ENCODE measurements around the gene FGF14.
"Not testable (repeated sequence)": the region's sequence is repeated elsewhere in the genome, so short reads cannot be mapped to it uniquely, and the experiment has no call there.

The FGF14 gene

DNA sequence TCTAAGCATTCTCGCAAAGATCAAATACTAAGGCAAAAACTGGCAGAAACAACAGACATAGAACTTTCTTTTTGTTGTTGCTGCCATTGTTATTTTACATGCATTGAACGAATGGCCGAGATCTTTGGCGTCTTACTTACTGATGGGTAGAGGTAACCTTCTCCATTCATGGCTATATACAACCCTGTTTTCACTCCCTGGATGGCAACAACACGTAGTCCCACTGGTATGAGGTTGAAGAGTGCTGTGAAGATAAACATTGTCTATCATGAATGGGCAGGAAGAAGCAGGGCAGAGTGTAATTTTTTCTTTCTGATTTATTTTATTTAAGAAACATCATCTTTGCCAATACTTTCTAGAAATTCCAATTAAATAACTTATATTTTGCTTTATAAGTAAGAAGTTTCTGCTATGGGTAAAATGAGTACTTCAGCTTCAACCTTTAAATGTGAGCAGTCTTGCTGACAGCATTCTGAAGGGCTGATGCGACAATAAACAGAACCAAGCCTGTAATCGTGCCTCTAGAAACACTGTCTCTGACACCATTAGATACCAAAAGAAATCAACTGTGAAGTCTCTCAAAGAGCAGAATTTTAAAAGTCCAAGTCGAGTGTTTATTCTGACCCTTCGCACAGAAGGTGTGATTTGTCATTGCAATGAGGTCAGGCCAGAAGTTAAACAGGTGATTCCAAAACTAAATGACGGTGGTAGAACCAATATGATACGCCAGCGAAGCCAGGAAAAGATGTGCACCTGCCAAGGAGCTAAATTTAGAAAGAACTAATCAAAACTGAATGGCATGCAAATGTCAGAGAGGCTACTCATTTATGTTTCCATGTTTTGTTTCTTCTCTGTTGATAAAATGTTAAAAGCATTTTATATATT lies 533.0 kb downstream of the FGF14 start:
- DNase-seq (ENCODE audit: low read depth in 2 of 2) = no peak

DNA sequence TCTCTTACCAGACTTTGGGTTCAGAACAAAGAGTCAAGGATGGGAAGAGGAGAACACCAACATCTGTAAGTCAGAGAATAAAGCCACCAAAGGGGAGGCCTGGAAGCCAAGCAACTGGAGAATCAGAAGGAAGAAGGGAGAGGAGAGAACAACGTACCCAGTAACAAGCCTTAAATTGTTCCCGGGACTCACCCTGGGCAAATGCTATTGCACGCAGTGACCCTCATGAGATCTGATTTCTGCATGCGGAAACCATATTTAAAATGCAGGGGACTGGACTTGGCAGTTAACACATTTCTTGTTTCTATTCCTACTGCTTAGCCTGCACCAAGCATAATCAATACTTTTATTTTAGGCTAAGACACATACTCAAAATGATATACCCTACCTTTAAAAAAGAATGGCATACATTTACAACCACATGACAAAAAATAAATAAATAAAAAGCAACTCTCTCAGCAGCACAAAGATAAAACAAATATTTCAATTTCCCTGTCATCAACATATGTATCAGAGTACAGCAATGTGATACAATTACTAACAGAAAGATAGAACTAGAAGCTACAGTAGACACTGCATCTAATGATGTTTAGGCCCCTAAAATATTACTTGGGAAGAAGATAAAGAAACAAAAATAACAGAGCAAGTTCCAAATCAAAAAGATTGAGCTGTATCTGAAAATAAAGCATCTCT lies 534.8 kb downstream of the FGF14 start:
- DNase-seq (ENCODE audit: low read depth in 2 of 2) = no peak

DNA sequence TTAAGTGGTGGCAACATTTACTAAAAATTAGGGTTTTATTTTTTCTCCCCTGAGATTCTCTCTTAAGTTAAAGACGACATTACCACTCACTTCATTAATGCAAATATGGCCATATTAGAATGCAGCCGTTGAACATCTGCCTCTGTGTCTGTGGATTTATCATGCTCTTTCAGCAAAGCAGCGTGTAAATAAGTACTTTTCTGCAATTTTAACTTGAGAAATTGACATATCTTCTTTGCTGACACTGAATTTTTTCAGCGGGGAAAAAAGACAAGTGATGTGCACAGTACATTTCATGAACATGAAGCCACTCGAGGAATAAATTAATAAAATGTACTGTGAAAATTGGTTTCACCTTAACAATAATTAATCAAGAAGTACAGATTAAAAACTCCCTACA lies 543.0 kb downstream of the FGF14 start:
- no peak for DNase-seq (ENCODE audit: low read depth in 2 of 2)

DNA sequence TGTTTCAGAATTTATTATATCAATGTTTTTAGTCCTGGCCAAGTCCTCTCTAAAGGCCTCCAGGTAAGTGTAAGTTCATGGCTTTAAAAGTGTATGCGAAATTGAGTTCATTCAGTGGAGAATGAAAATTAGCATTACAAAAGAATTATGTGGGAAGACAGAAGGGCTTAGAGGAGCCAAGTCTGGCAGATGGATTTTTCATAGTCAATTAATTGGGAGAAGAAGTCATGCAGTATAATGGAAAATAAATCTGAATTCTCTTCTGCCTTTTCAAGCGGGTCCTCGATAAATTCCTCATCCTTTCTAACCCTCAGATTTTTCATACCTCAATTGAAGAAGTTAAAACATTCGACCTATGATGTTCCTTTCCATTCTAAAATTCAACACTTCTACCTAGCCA lies 555.1 kb downstream of the FGF14 start:
- no peak for DNase-seq (ENCODE audit: low read depth in 2 of 2)

DNA sequence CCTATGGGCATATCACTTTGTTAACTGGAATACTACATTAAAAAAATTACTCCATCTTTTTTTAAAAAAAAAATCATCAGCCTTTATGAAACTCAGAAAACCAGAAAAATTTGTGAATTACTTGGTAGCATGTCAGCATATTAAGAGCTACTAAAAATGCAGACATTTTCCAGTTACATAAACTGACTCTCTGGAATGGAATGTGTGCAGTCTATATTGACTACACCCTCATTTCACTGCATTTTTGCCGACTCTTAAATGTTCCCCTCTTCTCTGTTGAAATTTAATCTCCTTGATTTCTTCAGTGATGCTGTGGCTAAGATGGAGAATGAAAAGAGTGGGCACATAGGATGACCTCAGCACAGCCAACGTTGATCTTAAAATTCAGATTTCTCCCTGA lies 555.6 kb downstream of the FGF14 start:
- DNase-seq (ENCODE audit: low read depth in 2 of 2) = no peak

DNA sequence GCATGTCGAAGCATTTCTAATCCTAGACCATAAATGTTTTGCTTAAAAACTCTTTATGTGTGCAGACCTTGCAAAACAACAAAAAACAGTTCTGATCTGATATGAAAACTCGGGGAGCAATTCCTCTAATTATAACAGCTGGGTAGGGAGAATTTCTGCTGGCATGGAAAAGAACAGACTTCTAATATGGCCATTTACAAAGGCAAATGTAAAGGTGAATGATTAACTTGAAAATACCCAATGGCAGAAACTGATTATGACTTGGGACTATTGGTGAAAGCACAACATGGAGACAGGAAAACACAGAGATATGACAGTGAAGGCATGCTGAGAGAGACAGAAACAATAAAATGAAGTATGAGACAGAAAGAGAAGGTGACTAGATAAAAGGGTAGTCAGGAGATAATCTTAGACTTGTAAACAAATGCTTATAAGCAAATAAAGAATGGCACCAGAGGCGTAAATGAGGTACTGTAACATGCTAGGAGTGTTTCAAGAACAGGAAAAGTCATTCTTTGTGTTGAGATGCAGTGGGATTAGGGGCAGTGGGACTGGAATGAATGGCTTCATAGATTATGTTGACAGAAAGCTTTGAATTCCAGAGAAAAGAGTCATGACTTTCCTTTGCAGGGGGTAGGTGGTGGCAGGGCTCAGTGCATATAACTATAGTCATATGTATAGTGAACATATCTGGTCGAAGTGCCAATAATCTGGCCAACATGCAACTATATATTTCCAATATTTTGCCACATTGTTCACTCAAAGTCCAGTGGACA lies 556.4 kb downstream of the FGF14 start:
- no peak for DNase-seq (ENCODE audit: low read depth in 2 of 2)

DNA sequence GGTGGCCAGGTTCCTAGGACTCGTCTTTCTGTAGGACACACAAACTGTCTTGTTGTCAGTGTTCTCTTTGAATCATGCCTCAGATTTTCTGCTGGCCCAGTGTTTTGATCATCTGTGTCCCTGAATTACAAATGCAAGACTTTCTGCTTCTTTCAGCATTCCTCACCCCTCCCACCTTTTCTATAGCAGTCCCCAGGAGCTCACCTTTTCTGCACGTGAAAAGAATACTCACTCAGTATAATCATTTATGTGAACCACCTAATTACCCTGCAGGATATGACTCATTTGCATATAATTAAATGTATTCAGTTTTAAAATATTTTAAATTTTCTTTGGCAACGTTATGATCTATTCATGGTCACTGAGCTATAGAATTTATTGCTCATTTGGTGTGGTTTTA lies 560.1 kb downstream of the FGF14 start:
- no peak for DNase-seq (ENCODE audit: low read depth in 2 of 2)

DNA sequence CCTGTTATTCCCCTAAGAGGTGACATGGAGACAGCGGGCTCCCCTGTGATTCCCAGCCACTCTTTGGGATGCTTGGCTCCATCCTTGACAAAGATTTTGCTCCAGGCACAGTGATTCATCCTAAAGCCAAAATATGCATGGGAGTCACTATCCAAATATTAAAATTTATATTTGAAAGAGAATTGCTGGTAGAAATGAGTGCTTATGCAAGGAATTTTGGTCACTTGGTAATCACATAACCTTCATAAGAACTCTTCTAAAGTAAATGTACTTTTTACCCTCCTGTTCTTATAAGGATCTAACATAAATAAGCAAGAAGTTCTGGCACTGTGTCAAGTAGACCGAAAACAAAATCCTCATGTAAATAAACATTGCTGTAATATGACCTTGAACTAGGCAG lies 563.5 kb downstream of the FGF14 start:
- DNase-seq (ENCODE audit: low read depth in 2 of 2) = no peak

DNA sequence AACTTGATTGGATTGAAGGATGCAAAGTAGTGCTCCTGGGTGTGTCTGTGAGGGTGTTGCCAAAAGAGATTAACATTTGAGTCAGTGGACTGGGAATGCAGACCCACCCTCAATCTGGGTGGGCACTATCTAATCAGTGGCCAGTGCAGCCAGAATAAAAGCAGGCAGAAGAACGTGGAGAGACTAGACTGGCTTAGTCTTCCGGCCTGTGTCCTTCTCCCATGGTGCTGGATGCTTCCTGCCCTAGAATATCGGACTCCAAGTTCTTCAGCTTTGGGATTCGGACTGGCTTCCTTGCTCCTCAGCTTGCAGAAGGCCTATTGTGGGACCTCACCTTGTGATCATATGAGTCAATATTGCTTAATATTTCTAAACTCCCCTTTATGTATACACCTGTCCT lies 564.1 kb downstream of the FGF14 start:
- not testable (repeated sequence) for DNase-seq (ENCODE audit: low read depth in 2 of 2)

DNA sequence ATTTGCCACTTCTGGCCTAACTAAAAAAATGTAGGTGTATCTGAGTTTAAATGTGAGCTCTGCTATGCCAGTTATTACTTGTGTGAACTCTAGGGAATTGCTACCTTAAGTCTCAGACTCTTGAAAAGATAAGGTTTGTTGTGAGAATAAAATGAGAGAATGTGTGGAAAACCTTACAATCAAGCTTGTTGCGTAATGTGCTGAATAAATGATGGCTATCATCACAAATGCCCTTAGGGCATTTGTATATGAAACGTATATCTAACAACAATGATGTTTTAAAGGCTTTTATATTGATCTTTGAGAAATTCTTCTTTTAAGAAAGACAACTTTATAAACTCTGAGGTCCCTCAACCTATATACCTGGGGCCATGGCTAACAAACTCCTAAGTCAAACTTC lies 564.6 kb downstream of the FGF14 start:
- DNase-seq (ENCODE audit: low read depth in 2 of 2) = no peak

DNA sequence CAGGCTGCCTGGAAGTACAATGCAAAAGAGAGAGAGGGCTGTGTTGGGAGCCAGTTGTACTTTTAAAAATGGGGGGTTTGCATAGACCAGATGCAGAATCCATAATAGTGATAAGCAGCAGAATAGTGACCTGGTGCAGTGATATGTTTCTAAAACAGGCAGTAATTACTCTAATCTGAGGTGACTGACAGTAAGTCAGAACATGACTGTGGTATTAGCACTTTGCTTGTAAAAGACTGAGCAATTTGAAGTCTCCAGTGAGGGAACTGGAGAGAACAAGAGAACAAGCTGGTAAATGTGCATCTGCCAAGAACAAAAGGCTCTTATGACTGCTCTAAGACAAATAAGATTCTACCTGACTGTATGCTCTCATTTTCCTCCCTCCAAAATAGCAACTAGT lies 565.9 kb downstream of the FGF14 start:
- DNase-seq (ENCODE audit: low read depth in 2 of 2) = no peak

DNA sequence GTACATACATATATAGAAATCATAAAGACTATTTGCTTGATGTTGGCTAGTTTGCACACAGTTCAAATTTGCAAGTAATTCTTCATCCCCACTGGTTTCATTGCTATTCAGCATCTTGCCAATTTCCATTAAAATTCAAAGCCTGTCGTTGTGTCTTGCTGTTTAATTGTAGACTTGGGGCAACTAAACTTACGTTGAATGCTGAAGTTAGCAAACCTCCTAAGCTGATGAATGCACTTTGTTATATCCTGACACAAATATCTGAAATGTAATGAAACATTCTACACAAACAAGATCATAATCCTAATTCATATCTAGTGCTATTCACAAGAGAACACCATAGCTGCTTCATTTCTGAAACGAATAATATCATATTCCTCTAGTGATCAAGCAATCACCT lies 568.2 kb downstream of the FGF14 start:
- DNase-seq (ENCODE audit: low read depth in 2 of 2) = no peak

DNA sequence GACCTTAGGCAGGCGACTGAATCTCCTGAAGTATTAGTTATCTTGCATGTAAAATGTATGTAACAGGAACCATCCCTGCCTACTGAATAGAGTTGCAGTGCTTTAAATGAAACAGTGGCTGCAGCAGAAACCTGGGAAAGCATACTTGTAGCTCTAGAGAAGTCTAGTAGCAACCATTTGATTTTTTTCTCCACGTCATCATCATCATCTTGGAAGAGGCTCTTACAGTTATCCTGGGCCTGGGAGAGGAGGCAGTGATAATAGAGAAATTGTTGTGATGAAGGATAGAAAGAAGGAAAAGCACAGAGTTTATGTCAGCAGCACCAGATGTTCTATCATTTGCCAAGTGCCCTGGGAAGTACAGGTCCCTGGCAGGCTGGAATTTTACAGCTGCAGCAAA lies 571.8 kb downstream of the FGF14 start:
- DNase-seq (ENCODE audit: low read depth in 2 of 2) = no peak

DNA sequence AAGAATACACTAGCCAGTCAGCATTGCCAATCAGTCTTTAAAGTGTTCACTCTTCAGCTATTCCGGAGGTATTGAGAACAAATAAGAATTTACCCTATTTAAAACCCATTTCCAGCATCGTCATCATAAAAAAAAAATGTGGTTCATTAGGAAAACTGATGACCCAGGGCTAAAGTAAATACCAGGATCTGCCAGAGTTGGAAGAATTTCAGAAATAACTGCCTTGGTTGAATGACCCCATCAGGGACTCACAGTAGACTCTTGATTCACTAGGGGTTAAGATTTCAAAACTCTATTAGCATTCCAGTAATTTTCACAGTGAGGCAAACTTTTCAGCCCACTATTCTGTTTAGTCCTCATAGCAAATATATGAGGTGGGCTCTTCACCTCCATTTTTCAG lies 572.4 kb downstream of the FGF14 start:
- DNase-seq (ENCODE audit: low read depth in 2 of 2) = no peak

DNA sequence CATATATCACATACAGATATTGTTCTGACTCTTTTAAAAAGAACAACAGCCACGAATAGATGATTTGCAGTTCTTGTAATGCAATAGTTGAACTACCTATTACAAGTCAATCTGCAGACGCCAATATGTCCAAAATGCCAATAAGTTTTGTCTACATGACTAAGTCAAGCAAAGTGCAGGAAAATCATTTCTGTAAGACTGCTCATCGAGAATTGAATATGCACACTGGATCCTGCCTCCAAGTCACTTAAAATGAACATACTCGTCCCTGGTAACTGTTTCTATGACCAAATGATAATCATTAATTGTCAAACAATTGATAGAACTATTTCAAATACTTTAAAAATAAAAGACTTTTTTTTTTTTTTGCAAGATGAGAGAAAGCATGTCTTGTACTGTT lies 573.7 kb downstream of the FGF14 start:
- no peak for DNase-seq (ENCODE audit: low read depth in 2 of 2)

DNA sequence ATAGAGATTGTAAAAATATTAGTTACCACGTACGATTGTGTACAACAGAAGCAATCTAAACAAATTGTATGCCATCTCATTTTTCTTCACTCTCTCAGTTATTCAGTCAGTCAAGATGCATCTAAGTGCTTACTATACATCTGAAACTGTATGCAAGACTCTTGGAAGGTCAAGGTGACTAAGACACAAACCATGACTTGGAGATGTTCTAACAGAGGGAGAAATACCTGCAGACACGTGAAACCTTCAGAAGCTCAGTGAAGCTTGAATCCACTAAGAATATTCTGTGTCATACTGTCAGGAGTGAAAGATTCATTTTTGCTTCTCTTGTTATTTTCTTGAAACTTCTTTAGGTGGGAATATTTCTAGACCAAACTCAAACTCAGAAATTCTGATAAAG lies 584.0 kb downstream of the FGF14 start:
- no peak for DNase-seq (ENCODE audit: low read depth in 2 of 2)

DNA sequence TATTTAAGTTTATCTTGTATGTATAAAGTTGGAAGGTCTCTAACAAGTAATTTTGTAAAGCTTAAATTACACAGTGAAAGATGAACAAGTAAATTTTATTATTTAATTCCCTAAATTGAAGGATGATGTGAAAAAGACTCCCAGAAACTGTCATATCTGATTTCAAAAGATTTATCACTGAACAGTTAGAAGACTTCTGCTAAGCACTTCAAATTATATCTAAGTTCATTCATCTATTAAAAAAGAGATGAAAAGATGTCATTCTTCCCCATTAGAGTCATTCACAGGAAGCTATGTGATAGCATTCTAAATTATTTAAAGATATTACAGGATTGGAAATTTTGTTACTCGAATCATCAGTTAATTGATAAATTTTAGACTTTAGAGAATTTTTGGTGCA lies 590.0 kb downstream of the FGF14 start:
- DNase-seq (ENCODE audit: low read depth in 2 of 2) = no peak

DNA sequence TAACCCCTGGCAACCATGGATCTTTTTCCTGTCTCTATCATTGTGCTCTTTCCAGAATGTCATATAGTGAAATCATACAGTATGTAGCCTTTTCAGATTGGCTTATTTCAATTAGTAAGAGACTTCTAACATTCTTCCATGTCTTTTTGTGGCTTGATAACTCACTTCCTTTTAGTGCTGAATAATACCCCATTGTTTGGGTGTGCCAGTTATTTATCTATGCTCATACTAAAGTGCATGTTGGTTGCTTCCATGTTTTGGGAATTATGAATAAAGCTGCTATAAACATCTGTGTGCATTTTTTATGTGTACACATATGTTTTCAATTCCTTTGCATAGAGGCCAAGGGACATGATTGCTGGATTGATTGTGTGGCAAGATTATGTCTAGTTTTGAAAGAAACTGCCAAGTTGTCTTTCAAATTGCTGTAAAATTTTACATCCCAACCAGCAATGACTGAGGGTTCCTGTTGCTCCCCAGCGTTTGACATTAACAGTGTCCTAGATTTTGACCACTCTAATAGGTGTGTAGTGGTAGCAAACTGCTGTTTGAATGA lies 590.5 kb downstream of the FGF14 start:
- DNase-seq (ENCODE audit: low read depth in 2 of 2) = no peak

DNA sequence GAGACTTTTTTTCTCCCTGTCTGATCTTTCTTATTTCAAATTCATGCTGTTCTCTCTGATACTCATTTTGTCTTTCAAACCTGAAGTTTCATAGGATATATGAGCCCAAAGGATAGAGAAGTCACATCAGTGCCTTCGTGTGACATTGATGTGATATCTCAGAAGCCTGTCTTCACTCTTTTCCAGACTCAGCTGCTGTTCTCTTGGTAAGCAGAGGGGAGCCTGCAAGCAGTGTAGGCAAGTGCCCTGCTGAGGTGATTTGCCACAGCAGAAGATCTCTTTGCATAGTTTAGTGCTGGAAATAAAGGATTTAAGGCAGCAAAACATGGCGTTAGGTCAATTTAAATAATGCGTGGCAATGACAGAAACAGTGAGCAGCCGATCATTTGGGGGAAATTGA lies 602.7 kb downstream of the FGF14 start:
- no peak for DNase-seq (ENCODE audit: low read depth in 2 of 2)

DNA sequence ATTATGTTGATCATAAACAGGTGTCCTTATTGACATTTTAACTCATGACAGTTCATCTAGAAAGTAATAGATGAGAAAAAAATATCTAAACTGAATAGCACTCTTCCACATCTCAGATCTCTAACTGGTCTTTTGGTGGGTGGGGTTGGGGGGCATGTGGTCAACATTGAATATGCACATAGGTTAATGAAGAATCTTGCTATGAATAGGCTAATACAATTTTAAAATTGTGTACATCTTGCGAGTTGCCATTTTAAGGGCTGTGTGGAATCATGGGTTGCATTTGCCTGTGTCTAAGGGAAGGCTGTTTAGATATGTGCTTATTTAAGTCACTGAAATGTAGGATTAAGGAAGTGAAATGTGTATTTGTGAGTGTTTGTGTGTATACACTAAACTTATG lies 603.4 kb downstream of the FGF14 start:
- no peak for DNase-seq (ENCODE audit: low read depth in 2 of 2)

DNA sequence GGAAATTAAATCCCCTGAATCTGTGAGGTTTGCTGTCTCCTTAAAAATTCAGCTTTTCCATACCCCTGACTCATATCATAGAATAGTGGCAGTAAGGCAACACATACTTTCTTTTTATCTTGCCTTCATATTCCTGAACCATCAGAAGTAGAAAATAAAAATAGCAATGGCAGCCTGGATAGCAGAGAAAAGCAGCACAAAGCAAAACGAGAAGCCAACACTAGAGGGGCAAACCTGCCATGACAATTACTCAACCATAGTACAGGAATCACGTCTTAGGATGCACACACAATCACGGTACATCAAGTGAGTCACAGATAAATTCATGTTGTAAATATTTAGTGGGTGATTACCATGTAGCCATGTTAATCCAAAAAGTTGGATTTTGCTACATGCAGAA lies 606.4 kb downstream of the FGF14 start:
- DNase-seq (ENCODE audit: low read depth in 2 of 2) = no peak

DNA sequence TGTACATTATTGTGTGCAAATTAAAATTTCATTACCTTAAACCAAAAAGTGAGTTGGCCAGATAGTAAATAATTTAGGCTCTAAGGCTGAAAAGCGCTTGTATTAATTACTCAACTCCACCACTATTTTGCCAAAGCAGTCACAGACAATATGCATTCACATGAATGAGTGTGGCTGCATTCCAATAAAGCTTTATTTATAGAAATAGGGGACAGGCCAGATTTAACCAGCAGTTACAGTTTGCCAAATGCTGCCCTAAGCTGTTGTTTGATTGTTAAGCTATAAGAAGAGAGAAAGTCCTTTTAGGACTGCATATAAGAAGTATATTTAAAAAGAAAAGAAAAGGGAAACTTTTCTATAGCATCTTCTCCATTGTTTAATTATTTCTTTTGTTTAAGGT lies 606.8 kb downstream of the FGF14 start:
- DNase-seq (ENCODE audit: low read depth in 2 of 2) = no peak
